SK-N-SH (cell line): ENCODE measurements around the gene PTGDS. TPM values are rescaled to one million over a fixed set of nuclear protein-coding genes. Genes with fewer than 3 reads are reported as not detected.

Experiments used
- CTCF ChIA-PET: fragments of 300-600, 350-600 bp; formaldehyde crosslinking; extraction: SDS; loops from one replicate; lab custom pipeline; 2021; lab: Yijun Ruan, JAX
- POLR2A ChIA-PET: fragments of 350-600 bp; sonication (Branson Sonifier 250); formaldehyde crosslinking; extraction: SDS; loops from one replicate; lab custom pipeline; 2020; ENCODE audit warnings: antibody characterized with exemption, inconsistent platforms; lab: Yijun Ruan, JAX
- DNase-seq: peaks from one replicate; pipeline ENCODE4 v3.0.0; 2012
- H2AFZ ChIP-seq: fragments of 200-600 bp; sonication (generic); 2 replicates; pipeline ENCODE4 v1.8.1; 2016; ENCODE audit warnings: antibody characterized with exemption, mild to moderate bottlenecking, low read depth
- H3F3A ChIP-seq: fragments of 200-600 bp; sonication (generic); replicated peaks from 2 replicates; pipeline ENCODE3; 2016; ENCODE audit warnings: antibody characterized with exemption, mild to moderate bottlenecking; ENCODE audit not compliant: insufficient read depth
- H3K27ac ChIP-seq, 2 experiments: fragments of 200-500 bp in 1 of 2; fragments of 200-600 bp in 1 of 2; sonication (Bioruptor generic) in 1 of 2; sonication (generic), shearing (Covaris generic) in 1 of 2; 2 replicates each; pipeline versions ENCODE4 v1.5.1 to v1.6.1; 2014 to 2016; ENCODE audit warnings: low read depth in 2 of 2, inconsistent platforms in 1 of 2, low read length in 1 of 2, mild to moderate bottlenecking in 1 of 2, mixed read lengths in 1 of 2
- H3K27me3 ChIP-seq: fragments of 200-600 bp; sonication (generic), shearing (Covaris generic); 2 replicates; pipeline ENCODE4 v1.6.1; 2016; ENCODE audit warnings: mixed run types; ENCODE audit not compliant: insufficient read depth
- H3K36me3 ChIP-seq, 2 experiments: fragments of 200-500 bp in 1 of 2; fragments of 200-600 bp in 1 of 2; sonication (Bioruptor generic) in 1 of 2; sonication (generic) in 1 of 2; replicated peaks in 1 of 2; 2 replicates each; pipeline versions ENCODE3 to v1.5.1; 2014 to 2016; ENCODE audit warnings: low read length in 1 of 2, mild to moderate bottlenecking in 1 of 2; ENCODE audit not compliant: insufficient read depth in 2 of 2, control insufficient read depth in 1 of 2
- H3K4me1 ChIP-seq, 2 experiments: fragments of 200-500 bp in 1 of 2; fragments of 200-600 bp in 1 of 2; sonication (Bioruptor generic) in 1 of 2; sonication (generic), shearing (Covaris generic) in 1 of 2; 2 replicates each; pipeline versions ENCODE4 v1.5.1 to v1.6.1; 2014 to 2016; ENCODE audit warnings: low read depth in 1 of 2, low read length in 1 of 2, mixed run types in 1 of 2; ENCODE audit not compliant: insufficient read depth in 2 of 2, control insufficient read depth in 1 of 2
- H3K4me2 ChIP-seq: fragments of 200-600 bp; sonication (generic), shearing (Covaris generic); 2 replicates; pipeline ENCODE4 v1.6.1; 2017; ENCODE audit warnings: mixed run types
- H3K4me3 ChIP-seq, 2 experiments: fragments of 200-500 bp in 1 of 2; fragments of 200-600 bp in 1 of 2; sonication (Bioruptor generic) in 1 of 2; sonication (generic), shearing (Covaris generic) in 1 of 2; 2 replicates each; pipeline versions ENCODE4 v1.5.1 to v1.8.1; 2014 to 2016; ENCODE audit warnings: low read depth in 2 of 2, inconsistent platforms in 1 of 2, low read length in 1 of 2, mild to moderate bottlenecking in 1 of 2, mixed read lengths in 1 of 2, moderate library complexity in 1 of 2
- H3K79me2 ChIP-seq: fragments of 200-600 bp; sonication (generic); 2 replicates; pipeline ENCODE4 v1.8.1; 2017; ENCODE audit warnings: mild to moderate bottlenecking; ENCODE audit not compliant: insufficient read depth
- H3K9ac ChIP-seq: fragments of 200-600 bp; sonication (generic); 2 replicates; pipeline ENCODE4 v1.6.1; 2017; ENCODE audit warnings: mixed run types
- H3K9me2 ChIP-seq: fragments of 200-600 bp; sonication (generic); 2 replicates; pipeline ENCODE4 v1.6.1; 2017; ENCODE audit warnings: mixed run types
- H3K9me3 ChIP-seq: fragments of 200-600 bp; sonication (generic); 2 replicates; pipeline ENCODE4 v1.6.1; 2017; ENCODE audit warnings: mixed run types, mild to moderate bottlenecking, moderate library complexity
- H4K20me1 ChIP-seq: fragments of 200-600 bp; sonication (generic); 2 replicates; pipeline ENCODE4 v1.6.1; 2017; ENCODE audit warnings: mild to moderate bottlenecking, mixed run types; ENCODE audit not compliant: insufficient read depth
- CHD2 ChIP-seq: fragments of 150-350 bp; IDR thresholded peaks from 2 replicates; pipeline ENCODE4 v1.6.1; 2018; ENCODE audit warnings: low read length; ENCODE audit not compliant: partially characterized antibody
- CTCF ChIP-seq: fragments of 200-600 bp; sonication (generic); IDR thresholded peaks from 2 replicates; pipeline ENCODE4 v1.6.1; 2017; ENCODE audit warnings: antibody characterized with exemption, mild to moderate bottlenecking, moderate library complexity
- ELF1 ChIP-seq: IDR thresholded peaks from 2 replicates; pipeline ENCODE4 v1.4.0; 2012
- EP300 ChIP-seq, 2 experiments: IDR thresholded peaks; 2 replicates each; pipeline versions ENCODE4 v1.4.0 to v1.6.1; 2012; ENCODE audit warnings: borderline replicate concordance in 1 of 2, low read depth in 1 of 2, low read length in 1 of 2
- EZH2phosphoT487 ChIP-seq: fragments of 200-600 bp; sonication (generic); IDR thresholded peaks from 2 replicates; pipeline ENCODE4 v1.6.1; 2017; ENCODE audit warnings: low read depth, mixed run types, mild to moderate bottlenecking, antibody characterized with exemption, moderate library complexity, borderline replicate concordance
- FOSL2 ChIP-seq: IDR thresholded peaks from 2 replicates; pipeline ENCODE4 v1.4.0; 2012; ENCODE audit warnings: low read depth, mild to moderate bottlenecking, moderate library complexity, borderline replicate concordance
- FOXJ3 ChIP-seq: sonication (generic); formaldehyde crosslinking; IDR thresholded peaks from 2 replicates; pipeline ENCODE4 v1.5.1; 2020; ENCODE audit warnings: mild to moderate bottlenecking, missing genetic modification reagents
- FOXM1 ChIP-seq: IDR thresholded peaks from 2 replicates; pipeline ENCODE4 v1.4.0; 2012; ENCODE audit warnings: low read depth, mild to moderate bottlenecking
- MAX ChIP-seq: IDR thresholded peaks from 2 replicates; pipeline ENCODE4 v1.4.0; 2012; ENCODE audit warnings: low read depth
- MEF2A ChIP-seq: IDR thresholded peaks from 2 replicates; pipeline ENCODE4 v1.4.0; 2012; ENCODE audit warnings: low read depth, borderline replicate concordance
- PBX3 ChIP-seq: IDR thresholded peaks from 2 replicates; pipeline ENCODE4; 2012
- RCOR1 ChIP-seq: fragments of 150-350 bp; IDR thresholded peaks from 2 replicates; pipeline ENCODE4 v1.6.1; 2017; ENCODE audit warnings: antibody characterized with exemption, low read length
- RFX5 ChIP-seq: IDR thresholded peaks from 2 replicates; pipeline ENCODE4 v1.6.1; 2012; ENCODE audit warnings: mild to moderate bottlenecking, improper control_type of control experiment, low read length
- RXRA ChIP-seq: IDR thresholded peaks from 2 replicates; pipeline ENCODE4 v1.4.0; 2012; ENCODE audit warnings: low read depth, mild to moderate bottlenecking, borderline replicate concordance
- SIN3A ChIP-seq: IDR thresholded peaks from 2 replicates; pipeline ENCODE4 v1.6.1; 2012; ENCODE audit warnings: low read depth, mild to moderate bottlenecking, low read length, moderate library complexity, borderline replicate concordance
- TCF12 ChIP-seq: IDR thresholded peaks from 2 replicates; pipeline ENCODE4 v1.4.0; 2012
- USF1 ChIP-seq: IDR thresholded peaks from 2 replicates; pipeline ENCODE4 v1.4.0; 2012; ENCODE audit warnings: low read depth, borderline replicate concordance
- USF2 ChIP-seq: fragments of 150-350 bp; IDR thresholded peaks from 2 replicates; pipeline ENCODE4 v1.6.1; 2017; ENCODE audit warnings: antibody characterized with exemption, low read length, low read depth, borderline replicate concordance
- YY1 ChIP-seq: IDR thresholded peaks from 2 replicates; pipeline ENCODE4 v1.4.0; 2012; ENCODE audit warnings: low read depth, mild to moderate bottlenecking
- WGBS: methylation state at CpG from one replicate; pipeline ENCODE4 v1.1.6; 2017; ENCODE audit warnings: low lambda C conversion rate; 5-methylcytosine and 5-hydroxymethylcytosine counted together
- polyA plus RNA-seq, 3 experiments: library from polyadenylated mRNA; depleted of rRNA; stranded (reverse); fragments of >200 nt; gene quantifications; 2 replicates each; pipeline ENCODE4 v1.2.3, GENCODE V29; 2012

The PTGDS gene
- polyA plus RNA-seq, 1 of the 3 experiments (the other 2 are of a cell fraction) = not detected

- Histone ChIP-seq H3K9me2 (no peaks in the 10 kb centered on the region), H3K79me2 (no peaks in the 10 kb centered on the region), H2AFZ (no peak overlapping the region), H3K4me2 (no peak overlapping the region), H3F3A (no peaks in the 10 kb centered on the region), H3K4me1 (no peaks in the 10 kb centered on the region; a peak in 1 of 4 replicates), H3K36me3 (peaks cover 5 to 23% of the 10 kb centered on the region in 2 experiments), H3K4me3 (no peak overlapping the region), H3K27ac (no peak overlapping the region), H3K9ac (no peak overlapping the region), H4K20me1 (no peaks in the 10 kb centered on the region), H3K9me3 (no peaks in the 10 kb centered on the region), H3K27me3 (no peaks in the 10 kb centered on the region)
- POLR2A ChIA-PET = no interaction called here
- no peak for DNase-seq
- no peak for TF ChIP-seq USF1
- TF ChIP-seq ELF1 = no peak
- TF ChIP-seq EZH2phosphoT487 = no peak
- no peak for TF ChIP-seq RXRA
- no peak for TF ChIP-seq YY1
- no peak for TF ChIP-seq USF2
- no peak for TF ChIP-seq TCF12
- no peak for TF ChIP-seq CHD2
- TF ChIP-seq FOSL2 = no peak
- TF ChIP-seq FOXM1 = no peak
- no peak for TF ChIP-seq RCOR1
- no peak for TF ChIP-seq MAX
- no peak for TF ChIP-seq FOXJ3
- TF ChIP-seq MEF2A = no peak
- no peak for TF ChIP-seq SIN3A
- TF ChIP-seq PBX3 = no peak
- TF ChIP-seq EP300 (IDR thresholded peaks at IDR 0.05; ENCODE audit: borderline replicate concordance in 1 of 2, low read depth in 1 of 2, low read length in 1 of 2) = no peak
- TF ChIP-seq RFX5 = no peak
- TF ChIP-seq CTCF = no peak
- CTCF ChIA-PET = interaction anchor here (0.8 to 4.2 kb wide), 2 partner anchors 15 to 137 kb away, joined by 3 to 19 read pairs; partner anchors contain the start of genes C8G and FBXW5
- WGBS = 93% methylated on average over 4 of the region's 4 CpGs
These were observed 47.3 kb upstream of the PTGDS start for GRCh38 chr9:136930014-136930413.
